Measurements from ENCODE around the gene SPTLC3.

DNA sequence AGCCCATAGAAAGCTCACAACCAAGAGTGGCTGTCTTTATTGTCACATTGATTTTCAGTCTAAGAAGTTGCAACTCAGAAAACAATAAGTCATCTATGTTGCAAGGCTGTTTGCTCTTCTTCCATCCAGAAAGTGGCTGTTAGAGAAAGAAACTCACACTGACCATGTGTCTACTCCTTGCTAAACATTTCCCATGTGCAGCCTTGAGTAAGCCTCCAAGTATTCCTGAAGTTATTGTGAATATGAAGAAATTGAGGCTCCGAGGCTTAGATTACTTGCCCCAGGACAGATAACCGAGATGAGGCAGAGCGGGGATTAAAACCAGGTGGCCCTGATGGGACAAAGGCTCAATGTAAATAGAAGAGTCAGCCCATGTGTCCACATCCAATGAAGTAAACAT is 105.0 kb downstream of the SPTLC3 start:
- TF ChIP-seq, protein P1, sequence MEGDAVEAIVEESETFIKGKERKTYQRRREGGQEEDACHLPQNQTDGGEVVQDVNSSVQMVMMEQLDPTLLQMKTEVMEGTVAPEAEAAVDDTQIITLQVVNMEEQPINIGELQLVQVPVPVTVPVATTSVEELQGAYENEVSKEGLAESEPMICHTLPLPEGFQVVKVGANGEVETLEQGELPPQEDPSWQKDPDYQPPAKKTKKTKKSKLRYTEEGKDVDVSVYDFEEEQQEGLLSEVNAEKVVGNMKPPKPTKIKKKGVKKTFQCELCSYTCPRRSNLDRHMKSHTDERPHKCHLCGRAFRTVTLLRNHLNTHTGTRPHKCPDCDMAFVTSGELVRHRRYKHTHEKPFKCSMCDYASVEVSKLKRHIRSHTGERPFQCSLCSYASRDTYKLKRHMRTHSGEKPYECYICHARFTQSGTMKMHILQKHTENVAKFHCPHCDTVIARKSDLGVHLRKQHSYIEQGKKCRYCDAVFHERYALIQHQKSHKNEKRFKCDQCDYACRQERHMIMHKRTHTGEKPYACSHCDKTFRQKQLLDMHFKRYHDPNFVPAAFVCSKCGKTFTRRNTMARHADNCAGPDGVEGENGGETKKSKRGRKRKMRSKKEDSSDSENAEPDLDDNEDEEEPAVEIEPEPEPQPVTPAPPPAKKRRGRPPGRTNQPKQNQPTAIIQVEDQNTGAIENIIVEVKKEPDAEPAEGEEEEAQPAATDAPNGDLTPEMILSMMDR (IDR thresholded peaks at IDR 0.05; ENCODE audit: insufficient read depth, low read length): no peak
- TF ChIP-seq POLR2AphosphoS5 (IDR thresholded peaks at IDR 0.05; ENCODE audit: low read depth): no peak
- TF ChIP-seq, protein P2, sequence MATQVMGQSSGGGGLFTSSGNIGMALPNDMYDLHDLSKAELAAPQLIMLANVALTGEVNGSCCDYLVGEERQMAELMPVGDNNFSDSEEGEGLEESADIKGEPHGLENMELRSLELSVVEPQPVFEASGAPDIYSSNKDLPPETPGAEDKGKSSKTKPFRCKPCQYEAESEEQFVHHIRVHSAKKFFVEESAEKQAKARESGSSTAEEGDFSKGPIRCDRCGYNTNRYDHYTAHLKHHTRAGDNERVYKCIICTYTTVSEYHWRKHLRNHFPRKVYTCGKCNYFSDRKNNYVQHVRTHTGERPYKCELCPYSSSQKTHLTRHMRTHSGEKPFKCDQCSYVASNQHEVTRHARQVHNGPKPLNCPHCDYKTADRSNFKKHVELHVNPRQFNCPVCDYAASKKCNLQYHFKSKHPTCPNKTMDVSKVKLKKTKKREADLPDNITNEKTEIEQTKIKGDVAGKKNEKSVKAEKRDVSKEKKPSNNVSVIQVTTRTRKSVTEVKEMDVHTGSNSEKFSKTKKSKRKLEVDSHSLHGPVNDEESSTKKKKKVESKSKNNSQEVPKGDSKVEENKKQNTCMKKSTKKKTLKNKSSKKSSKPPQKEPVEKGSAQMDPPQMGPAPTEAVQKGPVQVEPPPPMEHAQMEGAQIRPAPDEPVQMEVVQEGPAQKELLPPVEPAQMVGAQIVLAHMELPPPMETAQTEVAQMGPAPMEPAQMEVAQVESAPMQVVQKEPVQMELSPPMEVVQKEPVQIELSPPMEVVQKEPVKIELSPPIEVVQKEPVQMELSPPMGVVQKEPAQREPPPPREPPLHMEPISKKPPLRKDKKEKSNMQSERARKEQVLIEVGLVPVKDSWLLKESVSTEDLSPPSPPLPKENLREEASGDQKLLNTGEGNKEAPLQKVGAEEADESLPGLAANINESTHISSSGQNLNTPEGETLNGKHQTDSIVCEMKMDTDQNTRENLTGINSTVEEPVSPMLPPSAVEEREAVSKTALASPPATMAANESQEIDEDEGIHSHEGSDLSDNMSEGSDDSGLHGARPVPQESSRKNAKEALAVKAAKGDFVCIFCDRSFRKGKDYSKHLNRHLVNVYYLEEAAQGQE (IDR thresholded peaks at IDR 0.05; ENCODE audit: insufficient replicate concordance, low read depth): no peak
- no peak for TF ChIP-seq GABPA (IDR thresholded peaks at IDR 0.05; ENCODE audit: low read depth)

Data from HL-60 (cell line).